ENCODE measurements around the gene IQCF6. TPM values are rescaled to one million over a fixed set of nuclear protein-coding genes. Genes with fewer than 3 reads are reported as not detected.

Gene IQCF6
- polyA plus RNA-seq (2013, experiment 1 of 2) = not detected
- polyA plus RNA-seq (2013, experiment 2 of 2) = not detected

- Histone ChIP-seq H3K4me3 (ENCODE audit: low read length) (no peak within 1 kb of the TSS), H3K9ac (ENCODE audit: low read depth, low read length) (no peak within 1 kb of the TSS), H3K4me1 (ENCODE audit: insufficient read depth, low read length) (no peaks in the 10 kb centered on the region), H3K36me3 (ENCODE audit: insufficient read depth, low read length) (no peaks in the 10 kb centered on the region), H3K27me3 (ENCODE audit: insufficient read depth, low read length) (no peaks in the 10 kb centered on the region), H3K27ac (ENCODE audit: low read depth, low read length) (no peak within 1 kb of the TSS), H3K9me3 (ENCODE audit: insufficient read depth, low read depth, low read length) (no peaks in the 10 kb centered on the region)
- 95% methylated on average over 5 of the region's 5 CpGs for WGBS
These were observed at the start of gene IQCF6 for GRCh38 chr3:51779137-51779536. Gene IQCF6 (minus strand): TSS chr3:51779237. CDS start chr3:51779224, 13 bp downstream.

GRCh38 chr3:51828297-51828696 is 49.3 kb upstream of the IQCF6 start:
- Histone ChIP-seq H3K9me3 (ENCODE audit: insufficient read depth, low read depth, low read length) (no peaks in the 10 kb centered on the region), H3K4me3 (ENCODE audit: low read length) (no peak overlapping the region), H3K4me1 (ENCODE audit: insufficient read depth, low read length) (no peaks in the 10 kb centered on the region), H3K9ac (ENCODE audit: low read depth, low read length) (no peak overlapping the region), H3K27ac (ENCODE audit: low read depth, low read length) (no peak overlapping the region), H3K27me3 (ENCODE audit: insufficient read depth, low read length) (no peaks in the 10 kb centered on the region), H3K36me3 (ENCODE audit: insufficient read depth, low read length) (no peaks in the 10 kb centered on the region)
- WGBS = 91% methylated on average over 1 of the region's 1 CpG

- Histone ChIP-seq H3K36me3 (ENCODE audit: insufficient read depth, low read length) (no peaks in the 10 kb centered on the region), H3K27me3 (ENCODE audit: insufficient read depth, low read length) (no peaks in the 10 kb centered on the region), H3K27ac (ENCODE audit: low read depth, low read length) (no peak overlapping the region), H3K4me3 (ENCODE audit: low read length) (no peak overlapping the region), H3K4me1 (ENCODE audit: insufficient read depth, low read length) (no peaks in the 10 kb centered on the region), H3K9me3 (ENCODE audit: insufficient read depth, low read depth, low read length) (no peaks in the 10 kb centered on the region), H3K9ac (ENCODE audit: low read depth, low read length) (no peak overlapping the region)
- WGBS = 58% methylated on average over 12 of the region's 12 CpGs
These were observed 40.8 kb upstream of the IQCF6 start for GRCh38 chr3:51819709-51820406.

GRCh38 chr3:51819151-51819550 is 40.1 kb upstream of the IQCF6 start:
- no peak overlapping the region for H3K27ac ChIP-seq (ENCODE audit: low read depth, low read length)
- WGBS = 94% methylated on average over 15 of the region's 15 CpGs
- H3K4me3 ChIP-seq (ENCODE audit: low read length) = no peak overlapping the region
- no peak overlapping the region for H3K9ac ChIP-seq (ENCODE audit: low read depth, low read length)
- no peaks in the 10 kb centered on the region for H3K4me1 ChIP-seq (ENCODE audit: insufficient read depth, low read length)
- H3K27me3 ChIP-seq (ENCODE audit: insufficient read depth, low read length) = no peaks in the 10 kb centered on the region
- no peaks in the 10 kb centered on the region for H3K36me3 ChIP-seq (ENCODE audit: insufficient read depth, low read length)
- no peaks in the 10 kb centered on the region for H3K9me3 ChIP-seq (ENCODE audit: insufficient read depth, low read depth, low read length)

GRCh38 chr3:51817375-51817774 is 38.3 kb upstream of the IQCF6 start:
- no peaks in the 10 kb centered on the region for H3K9me3 ChIP-seq (ENCODE audit: insufficient read depth, low read depth, low read length)
- no peak overlapping the region for H3K27ac ChIP-seq (ENCODE audit: low read depth, low read length)
- H3K4me1 ChIP-seq (ENCODE audit: insufficient read depth, low read length) = no peaks in the 10 kb centered on the region
- 92% methylated on average over 2 of the region's 2 CpGs for WGBS
- no peaks in the 10 kb centered on the region for H3K36me3 ChIP-seq (ENCODE audit: insufficient read depth, low read length)
- no peaks in the 10 kb centered on the region for H3K27me3 ChIP-seq (ENCODE audit: insufficient read depth, low read length)
- no peak overlapping the region for H3K4me3 ChIP-seq (ENCODE audit: low read length)
- no peak overlapping the region for H3K9ac ChIP-seq (ENCODE audit: low read depth, low read length)

- Histone ChIP-seq H3K27ac (ENCODE audit: low read depth, low read length) (no peak overlapping the region), H3K9me3 (ENCODE audit: insufficient read depth, low read depth, low read length) (no peaks in the 10 kb centered on the region), H3K9ac (ENCODE audit: low read depth, low read length) (no peak overlapping the region), H3K4me1 (ENCODE audit: insufficient read depth, low read length) (no peaks in the 10 kb centered on the region), H3K27me3 (ENCODE audit: insufficient read depth, low read length) (no peaks in the 10 kb centered on the region), H3K36me3 (ENCODE audit: insufficient read depth, low read length) (no peaks in the 10 kb centered on the region), H3K4me3 (ENCODE audit: low read length) (no peak overlapping the region)
- 96% methylated on average over 2 of the region's 2 CpGs for WGBS
These were observed 37.7 kb upstream of the IQCF6 start for GRCh38 chr3:51816723-51817122.

GRCh38 chr3:51815614-51816013 is 36.6 kb upstream of the IQCF6 start:
- Histone ChIP-seq H3K4me1 (ENCODE audit: insufficient read depth, low read length) (no peaks in the 10 kb centered on the region), H3K36me3 (ENCODE audit: insufficient read depth, low read length) (no peaks in the 10 kb centered on the region), H3K27ac (ENCODE audit: low read depth, low read length) (no peak overlapping the region), H3K27me3 (ENCODE audit: insufficient read depth, low read length) (no peaks in the 10 kb centered on the region), H3K9ac (ENCODE audit: low read depth, low read length) (no peak overlapping the region), H3K4me3 (ENCODE audit: low read length) (no peak overlapping the region), H3K9me3 (ENCODE audit: insufficient read depth, low read depth, low read length) (no peaks in the 10 kb centered on the region)
- 71% methylated on average over 4 of the region's 4 CpGs for WGBS

- H3K9ac ChIP-seq (ENCODE audit: low read depth, low read length) = no peak overlapping the region
- no peaks in the 10 kb centered on the region for H3K4me1 ChIP-seq (ENCODE audit: insufficient read depth, low read length)
- 93% methylated on average over 3 of the region's 3 CpGs for WGBS
- no peak overlapping the region for H3K4me3 ChIP-seq (ENCODE audit: low read length)
- H3K36me3 ChIP-seq (ENCODE audit: insufficient read depth, low read length) = no peaks in the 10 kb centered on the region
- H3K27ac ChIP-seq (ENCODE audit: low read depth, low read length) = no peak overlapping the region
- H3K27me3 ChIP-seq (ENCODE audit: insufficient read depth, low read length) = no peaks in the 10 kb centered on the region
- no peaks in the 10 kb centered on the region for H3K9me3 ChIP-seq (ENCODE audit: insufficient read depth, low read depth, low read length)
These were observed 35.0 kb upstream of the IQCF6 start for GRCh38 chr3:51814034-51814433.

- Histone ChIP-seq H3K27me3 (ENCODE audit: insufficient read depth, low read length) (no peaks in the 10 kb centered on the region), H3K4me3 (ENCODE audit: low read length) (no peak overlapping the region), H3K27ac (ENCODE audit: low read depth, low read length) (no peak overlapping the region), H3K9me3 (ENCODE audit: insufficient read depth, low read depth, low read length) (0 out of 2 replicates have a peak, but pooled peaks cover 4% of the 10 kb centered on the region), H3K4me1 (ENCODE audit: insufficient read depth, low read length) (no peaks in the 10 kb centered on the region), H3K9ac (ENCODE audit: low read depth, low read length) (no peak overlapping the region), H3K36me3 (ENCODE audit: insufficient read depth, low read length) (no peaks in the 10 kb centered on the region)
- 92% methylated on average over 6 of the region's 6 CpGs for WGBS
These were observed 34.5 kb upstream of the IQCF6 start for GRCh38 chr3:51813539-51813938.

- WGBS = 89% methylated on average over 5 of the region's 5 CpGs
- Histone ChIP-seq H3K9me3 (ENCODE audit: insufficient read depth, low read depth, low read length) (peaks cover 12% of the 10 kb centered on the region; the same call in 1 of the 2 replicates), H3K36me3 (ENCODE audit: insufficient read depth, low read length) (no peaks in the 10 kb centered on the region), H3K4me1 (ENCODE audit: insufficient read depth, low read length) (no peaks in the 10 kb centered on the region), H3K9ac (ENCODE audit: low read depth, low read length) (no peak overlapping the region), H3K27ac (ENCODE audit: low read depth, low read length) (no peak overlapping the region), H3K4me3 (ENCODE audit: low read length) (no peak overlapping the region), H3K27me3 (ENCODE audit: insufficient read depth, low read length) (no peaks in the 10 kb centered on the region)
These were observed 29.9 kb upstream of the IQCF6 start for GRCh38 chr3:51808934-51809333.

GRCh38 chr3:51802106-51802703 is 23.2 kb upstream of the IQCF6 start:
- Histone ChIP-seq H3K4me1 (ENCODE audit: insufficient read depth, low read length) (peaks cover 42% of the 10 kb centered on the region), H3K4me3 (ENCODE audit: low read length) (no peak overlapping the region), H3K9ac (ENCODE audit: low read depth, low read length) (no peak overlapping the region), H3K27me3 (ENCODE audit: insufficient read depth, low read length) (no peaks in the 10 kb centered on the region; the same call in 1 of the 2 replicates), H3K36me3 (ENCODE audit: insufficient read depth, low read length) (no peaks in the 10 kb centered on the region), H3K27ac (ENCODE audit: low read depth, low read length) (no peak overlapping the region), H3K9me3 (ENCODE audit: insufficient read depth, low read depth, low read length) (no peaks in the 10 kb centered on the region)
- 21% methylated on average over 11 of the region's 11 CpGs for WGBS
